WTC11 (cell line): ENCODE results near the gene NAPSA.

Source experiments
- CBFB ChIP-seq: sonication (generic); formaldehyde crosslinking; IDR thresholded peaks from 2 replicates; pipeline ENCODE4 v1.8.1; 2022; ENCODE audit warnings: mild to moderate bottlenecking, low read depth, missing genetic modification reagents
- CTCF ChIP-seq: fragments of 200-600 bp; IDR thresholded peaks from 2 replicates; pipeline ENCODE4 v1.8.0; 2022; ENCODE audit warnings: antibody characterized with exemption
- EMX1 ChIP-seq: fragments of 250-450 bp; sonication (Bioruptor Pico); IDR thresholded peaks from 2 replicates; pipeline ENCODE4 v1.8.0; 2021; ENCODE audit warnings: mild to moderate bottlenecking
- GABPB1 ChIP-seq: sonication (generic); formaldehyde crosslinking; IDR thresholded peaks from 2 replicates; pipeline ENCODE4 v1.8.1; 2023; ENCODE audit warnings: mild to moderate bottlenecking, missing genetic modification reagents
- IRF2 ChIP-seq: sonication (generic); formaldehyde crosslinking; IDR thresholded peaks from 2 replicates; pipeline ENCODE4 v1.8.0; 2022; ENCODE audit warnings: low read depth, missing genetic modification reagents, borderline replicate concordance
- NR1H2 ChIP-seq: sonication (generic); formaldehyde crosslinking; IDR thresholded peaks from 2 replicates; pipeline ENCODE4 v1.9.0; 2021; ENCODE audit warnings: mild to moderate bottlenecking, moderate library complexity, missing genetic modification reagents
- TEAD4 ChIP-seq: sonication (generic); formaldehyde crosslinking; IDR thresholded peaks from 2 replicates; pipeline ENCODE4 v1.8.0; 2022; ENCODE audit warnings: mild to moderate bottlenecking, missing genetic modification reagents
- TP53 ChIP-seq: sonication (generic); formaldehyde crosslinking; IDR thresholded peaks from 2 replicates; pipeline ENCODE4 v1.8.1; 2023; ENCODE audit warnings: mild to moderate bottlenecking, missing genetic modification reagents
- ZMAT4 ChIP-seq: fragments of 250-450 bp; sonication (Bioruptor Pico); IDR thresholded peaks from 2 replicates; pipeline ENCODE4 v1.9.0; 2021; ENCODE audit warnings: mild to moderate bottlenecking
- ZNF232 ChIP-seq: sonication (generic); formaldehyde crosslinking; IDR thresholded peaks from 2 replicates; pipeline ENCODE4 v1.8.0; 2022; ENCODE audit warnings: mild to moderate bottlenecking, missing genetic modification reagents
- ZNF423 ChIP-seq: fragments of 250-450 bp; sonication (Bioruptor Pico); IDR thresholded peaks from 2 replicates; pipeline ENCODE4 v2.1.2; 2022; ENCODE audit warnings: mild to moderate bottlenecking, moderate library complexity
- TF ChIP-seq, protein P1 (sequence below): sonication (generic); formaldehyde crosslinking; IDR thresholded peaks from 2 replicates; pipeline ENCODE4 v1.8.1; 2022; ENCODE audit warnings: low read depth, missing genetic modification reagents, borderline replicate concordance
- TF ChIP-seq, protein P2 (sequence below): sonication (generic); formaldehyde crosslinking; IDR thresholded peaks from 2 replicates; pipeline ENCODE4 v1.8.1; 2023; ENCODE audit warnings: mild to moderate bottlenecking, missing genetic modification reagents, moderate library complexity
- TF ChIP-seq, protein P3 (sequence below): sonication (generic); formaldehyde crosslinking; IDR thresholded peaks from 2 replicates; pipeline ENCODE4 v1.8.1; 2022; ENCODE audit warnings: mild to moderate bottlenecking, moderate library complexity, missing genetic modification reagents

DNA sequence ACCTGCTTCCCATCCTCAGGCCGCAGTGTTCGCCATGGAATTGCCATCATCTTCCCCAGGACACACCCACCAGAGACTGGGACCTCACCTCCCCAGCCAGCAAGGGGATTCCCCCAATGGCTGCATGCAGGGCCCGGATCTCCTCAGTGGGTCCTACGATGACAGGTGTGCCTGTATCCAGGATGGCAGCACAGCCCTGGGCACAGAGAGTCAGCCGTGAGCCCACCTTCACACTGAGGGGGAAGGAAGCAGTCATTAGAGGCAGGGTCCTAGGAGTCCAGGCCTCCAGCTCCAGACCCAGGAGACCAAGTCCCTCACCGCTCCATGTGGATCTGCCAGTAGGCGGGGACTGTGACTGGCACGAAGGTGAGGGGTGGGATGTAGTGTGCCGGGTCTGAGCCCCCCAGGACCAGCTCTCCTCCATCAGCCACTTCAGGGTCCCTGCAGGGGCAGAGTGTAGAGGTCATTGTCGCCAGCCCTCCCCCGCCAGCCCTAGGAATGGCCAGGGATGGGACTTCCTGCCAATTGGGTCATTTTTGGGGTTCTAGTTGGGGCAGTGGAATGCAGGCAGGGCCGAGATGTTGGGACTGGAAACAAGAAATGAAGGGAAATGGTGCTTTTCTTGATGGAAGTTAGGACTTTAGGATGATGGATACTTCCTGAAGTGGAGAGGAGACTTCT, 30.6 kb downstream of the NAPSA start:
- TF ChIP-seq TP53 (CRISPR knock-in tag) (no peak), CTCF (no peak), CBFB (CRISPR knock-in tag) (no peak), ZMAT4 (no peak), GABPB1 (CRISPR knock-in tag) (no peak), IRF2 (CRISPR knock-in tag) (no peak), EMX1 (CRISPR knock-in tag) (no peak), ZNF423 (CRISPR knock-in tag) (no peak), TEAD4 (CRISPR knock-in tag) (no peak), ZNF232 (CRISPR knock-in tag) (no peak), NR1H2 (CRISPR knock-in tag) (no peak)
- TF ChIP-seq, protein P1, sequence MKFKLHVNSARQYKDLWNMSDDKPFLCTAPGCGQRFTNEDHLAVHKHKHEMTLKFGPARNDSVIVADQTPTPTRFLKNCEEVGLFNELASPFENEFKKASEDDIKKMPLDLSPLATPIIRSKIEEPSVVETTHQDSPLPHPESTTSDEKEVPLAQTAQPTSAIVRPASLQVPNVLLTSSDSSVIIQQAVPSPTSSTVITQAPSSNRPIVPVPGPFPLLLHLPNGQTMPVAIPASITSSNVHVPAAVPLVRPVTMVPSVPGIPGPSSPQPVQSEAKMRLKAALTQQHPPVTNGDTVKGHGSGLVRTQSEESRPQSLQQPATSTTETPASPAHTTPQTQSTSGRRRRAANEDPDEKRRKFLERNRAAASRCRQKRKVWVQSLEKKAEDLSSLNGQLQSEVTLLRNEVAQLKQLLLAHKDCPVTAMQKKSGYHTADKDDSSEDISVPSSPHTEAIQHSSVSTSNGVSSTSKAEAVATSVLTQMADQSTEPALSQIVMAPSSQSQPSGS (CRISPR knock-in tag), result no peak
- TF ChIP-seq, protein P2, sequence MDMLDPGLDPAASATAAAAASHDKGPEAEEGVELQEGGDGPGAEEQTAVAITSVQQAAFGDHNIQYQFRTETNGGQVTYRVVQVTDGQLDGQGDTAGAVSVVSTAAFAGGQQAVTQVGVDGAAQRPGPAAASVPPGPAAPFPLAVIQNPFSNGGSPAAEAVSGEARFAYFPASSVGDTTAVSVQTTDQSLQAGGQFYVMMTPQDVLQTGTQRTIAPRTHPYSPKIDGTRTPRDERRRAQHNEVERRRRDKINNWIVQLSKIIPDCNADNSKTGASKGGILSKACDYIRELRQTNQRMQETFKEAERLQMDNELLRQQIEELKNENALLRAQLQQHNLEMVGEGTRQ (CRISPR knock-in tag), result no peak
- TF ChIP-seq, protein P3, sequence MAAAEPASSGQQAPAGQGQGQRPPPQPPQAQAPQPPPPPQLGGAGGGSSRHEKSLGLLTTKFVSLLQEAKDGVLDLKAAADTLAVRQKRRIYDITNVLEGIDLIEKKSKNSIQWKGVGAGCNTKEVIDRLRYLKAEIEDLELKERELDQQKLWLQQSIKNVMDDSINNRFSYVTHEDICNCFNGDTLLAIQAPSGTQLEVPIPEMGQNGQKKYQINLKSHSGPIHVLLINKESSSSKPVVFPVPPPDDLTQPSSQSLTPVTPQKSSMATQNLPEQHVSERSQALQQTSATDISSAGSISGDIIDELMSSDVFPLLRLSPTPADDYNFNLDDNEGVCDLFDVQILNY (CRISPR knock-in tag), result no peak
